HEK293 (cell line): ENCODE measurements around the gene MAP1B.

Experiments
- CTCF ChIA-PET: fragments of 350-600 bp; formaldehyde crosslinking; extraction: SDS; loops from one replicate; lab custom pipeline; 2021; ENCODE audit warnings: antibody characterized with exemption; lab: Yijun Ruan, JAX
- POLR2A ChIA-PET: fragments of 300-600 bp; formaldehyde crosslinking; extraction: SDS; loops from one replicate; lab custom pipeline; 2020; ENCODE audit warnings: antibody characterized with exemption, inconsistent platforms; lab: Yijun Ruan, JAX
- H3K27ac ChIP-seq: fragments of 200-500 bp; sonication (Bioruptor generic); 2 replicates; pipeline ENCODE4 v1.5.1; 2014; ENCODE audit warnings: low read depth, low read length, control low read depth, inconsistent platforms; ENCODE audit errors: extremely low read depth
- H3K36me3 ChIP-seq, 2 experiments: fragments of 200-500 bp in 1 of 2; sonication (Bioruptor generic) in 1 of 2; 1 replicate in 1 of 2; 2 replicates in 1 of 2; pipeline ENCODE4 v1.5.1; 2014 to 2017; ENCODE audit warnings: inconsistent platforms in 2 of 2, low read length in 2 of 2; ENCODE audit not compliant: control insufficient read depth in 2 of 2, insufficient read depth in 1 of 2
- H3K4me1 ChIP-seq: fragments of 200-500 bp; sonication (Bioruptor generic); 2 replicates; pipeline ENCODE4 v1.5.1; 2014; ENCODE audit warnings: mild to moderate bottlenecking, low read length, inconsistent platforms; ENCODE audit not compliant: control insufficient read depth, insufficient read depth
- H3K4me3 ChIP-seq: 2 replicates; pipeline ENCODE4 v1.5.1; 2011; ENCODE audit warnings: low read depth, mild to moderate bottlenecking, control low read depth, low read length, moderate library complexity
- H3K9me3 ChIP-seq: fragments of 200-500 bp; sonication (Bioruptor generic); 2 replicates; pipeline ENCODE4 v1.5.1; 2014; ENCODE audit warnings: low read depth, low read length, inconsistent platforms; ENCODE audit not compliant: control insufficient read depth, insufficient read depth
- BCL11A ChIP-seq: fragments of 450-650 bp; formaldehyde crosslinking; IDR thresholded peaks from 2 replicates; pipeline ENCODE4 v1.5.1; 2016; ENCODE audit warnings: low read depth, missing biosample characterization, missing genetic modification characterization
- ELK4 ChIP-seq: IDR thresholded peaks from 2 replicates; pipeline ENCODE4 v1.6.1; 2011; ENCODE audit warnings: mild to moderate bottlenecking, low read depth, low read length, borderline replicate concordance
- GLIS1 ChIP-seq: fragments of 450-650 bp; formaldehyde crosslinking; IDR thresholded peaks from 2 replicates; pipeline ENCODE4 v1.5.1; 2016; ENCODE audit warnings: missing biosample characterization, missing genetic modification characterization
- INSM2 ChIP-seq: fragments of 450-650 bp; formaldehyde crosslinking; IDR thresholded peaks from 2 replicates; pipeline ENCODE4 v1.5.1; 2016; ENCODE audit warnings: missing biosample characterization, missing genetic modification characterization
- MYNN ChIP-seq: fragments of 450-650 bp; formaldehyde crosslinking; IDR thresholded peaks from 2 replicates; pipeline ENCODE4 v1.5.1; 2016; ENCODE audit warnings: missing biosample characterization, missing genetic modification characterization, borderline replicate concordance
- OSR2 ChIP-seq: fragments of 450-650 bp; formaldehyde crosslinking; IDR thresholded peaks from 2 replicates; pipeline ENCODE4 v1.5.1; 2016; ENCODE audit warnings: missing biosample characterization, missing genetic modification characterization
- OVOL3 ChIP-seq: fragments of 450-650 bp; formaldehyde crosslinking; IDR thresholded peaks from 2 replicates; pipeline ENCODE4 v1.5.1; 2016; ENCODE audit warnings: missing biosample characterization, missing genetic modification characterization
- PRDM1 ChIP-seq: fragments of 450-650 bp; formaldehyde crosslinking; IDR thresholded peaks from 2 replicates; pipeline ENCODE4; 2016; ENCODE audit warnings: missing biosample characterization, missing genetic modification characterization
- SCRT2 ChIP-seq: fragments of 450-650 bp; formaldehyde crosslinking; IDR thresholded peaks from 2 replicates; pipeline ENCODE4 v1.5.1; 2016; ENCODE audit warnings: missing biosample characterization, missing genetic modification characterization
- TCF7L2 ChIP-seq: IDR thresholded peaks from 2 replicates; pipeline ENCODE4 v1.6.1; 2011; ENCODE audit warnings: low read depth, mild to moderate bottlenecking, inconsistent platforms, low read length, moderate library complexity, borderline replicate concordance
- ZBTB20 ChIP-seq: fragments of 450-650 bp; formaldehyde crosslinking; IDR thresholded peaks from 2 replicates; pipeline ENCODE4 v1.5.1; 2016; ENCODE audit warnings: missing biosample characterization, missing genetic modification characterization
- ZFP37 ChIP-seq: fragments of 450-650 bp; formaldehyde crosslinking; IDR thresholded peaks from 2 replicates; pipeline ENCODE4 v1.5.1; 2016; ENCODE audit warnings: missing biosample characterization, missing genetic modification characterization
- ZNF214 ChIP-seq: fragments of 450-650 bp; formaldehyde crosslinking; IDR thresholded peaks from 2 replicates; pipeline ENCODE4 v1.5.1; 2017; ENCODE audit warnings: missing biosample characterization, mild to moderate bottlenecking, missing genetic modification characterization, borderline replicate concordance
- ZNF354C ChIP-seq: fragments of 450-650 bp; formaldehyde crosslinking; IDR thresholded peaks from 2 replicates; pipeline ENCODE4 v1.5.1; 2016; ENCODE audit warnings: missing biosample characterization, missing genetic modification characterization, low read depth, borderline replicate concordance
- ZNF513 ChIP-seq: fragments of 450-650 bp; IDR thresholded peaks from 2 replicates; pipeline ENCODE4 v1.5.1; 2018; ENCODE audit warnings: missing biosample characterization, missing genetic modification characterization
- ZNF555 ChIP-seq: fragments of 450-650 bp; formaldehyde crosslinking; conservative IDR thresholded peaks from 2 replicates; pipeline ENCODE4 v1.5.1; 2017; ENCODE audit warnings: missing biosample characterization, mild to moderate bottlenecking, missing genetic modification characterization, inconsistent platforms
- ZNF621 ChIP-seq: fragments of 450-650 bp; formaldehyde crosslinking; IDR thresholded peaks from 2 replicates; pipeline ENCODE4 v1.5.1; 2017; ENCODE audit warnings: missing biosample characterization, missing genetic modification characterization
- ZNF645 ChIP-seq: fragments of 450-650 bp; formaldehyde crosslinking; IDR thresholded peaks from 2 replicates; pipeline ENCODE4; 2016; ENCODE audit warnings: missing biosample characterization, missing genetic modification characterization
- ZNF664 ChIP-seq: fragments of 450-650 bp; formaldehyde crosslinking; IDR thresholded peaks from 2 replicates; pipeline ENCODE4 v1.5.1; 2016; ENCODE audit warnings: missing biosample characterization, missing genetic modification characterization
- ZNF677 ChIP-seq: fragments of 450-650 bp; IDR thresholded peaks from 2 replicates; pipeline ENCODE4 v1.5.0; 2018; ENCODE audit warnings: missing biosample characterization, mild to moderate bottlenecking, missing genetic modification characterization, moderate library complexity
- ZNF830 ChIP-seq: fragments of 450-650 bp; IDR thresholded peaks from 2 replicates; pipeline ENCODE4 v1.5.0; 2018; ENCODE audit warnings: missing biosample characterization, missing genetic modification characterization, low read depth, mild to moderate bottlenecking, moderate library complexity
- ZSCAN5A ChIP-seq: fragments of 450-650 bp; formaldehyde crosslinking; IDR thresholded peaks from 2 replicates; pipeline ENCODE4 v1.5.1; 2016; ENCODE audit warnings: missing biosample characterization, missing genetic modification characterization

MAP1B gene

GRCh38 chr5:72232838-72233237, 125.6 kb downstream of the MAP1B start:
- Histone ChIP-seq H3K4me1 (0 out of 2 replicates have a peak, but pooled peaks cover 3% of the 10 kb centered on the region), H3K4me3 (no peak overlapping the region)
- POLR2A ChIA-PET: no interaction called here
- TF ChIP-seq MYNN (tag by site-specific recombination) (no peak), ZNF830 (tag by site-specific recombination) (no peak), ZBTB20 (tag by site-specific recombination) (no peak), OSR2 (tag by site-specific recombination) (no peak), PRDM1 (tag by site-specific recombination) (no peak), SCRT2 (tag by site-specific recombination) (no peak), ZNF621 (tag by site-specific recombination) (no peak), ZNF354C (no peak), ZNF555 (tag by site-specific recombination) (no peak), ZNF513 (no peak), ELK4 (no peak), BCL11A (tag by site-specific recombination) (no peak), TCF7L2 (no peak), ZNF664 (tag by site-specific recombination) (no peak)
- TF ChIP-seq, all 188 proteins: peak for 0
- Histone ChIP-seq H3K9me3 (no peaks in the 10 kb centered on the region), H3K27ac (no peak overlapping the region), H3K36me3 (peaks cover 6 to 54% of the 10 kb centered on the region in 2 experiments)
- CTCF ChIA-PET: no interaction called here

GRCh38 chr5:72233835-72234234, 126.6 kb downstream of the MAP1B start:
- H3K27ac ChIP-seq: no peak overlapping the region
- peaks cover 6 to 50% of the 10 kb centered on the region in 2 experiments for H3K36me3 ChIP-seq
- no peaks in the 10 kb centered on the region for H3K9me3 ChIP-seq
- ChIA-PET POLR2A (no interaction called here), CTCF (no interaction called here)
- no peak overlapping the region for H3K4me3 ChIP-seq
- TF ChIP-seq ZFP37 (tag by site-specific recombination): no peak
- no peak for TF ChIP-seq ZNF677 (tag by site-specific recombination)
- TF ChIP-seq GLIS1 (tag by site-specific recombination): no peak
- TF ChIP-seq ZNF214 (tag by site-specific recombination): no peak
- TF ChIP-seq ZSCAN5A (tag by site-specific recombination): no peak
- no peak for TF ChIP-seq ZNF645 (tag by site-specific recombination)
- TF ChIP-seq OVOL3 (tag by site-specific recombination): no peak
- no peak for TF ChIP-seq INSM2 (tag by site-specific recombination)
- 0 out of 2 replicates have a peak, but pooled peaks cover 3% of the 10 kb centered on the region for H3K4me1 ChIP-seq
